ENCODE measurements around the gene PPM1M.
"Not testable (repeated sequence)": the region's sequence is repeated elsewhere in the genome, so short reads cannot be mapped to it uniquely, and the experiment has no call there.

Gene PPM1M

GRCh38 chr3:52248165-52248541 is 2.6 kb downstream of the PPM1M start:
- DNase-seq, result no peak

- DNase-seq, result peak in 2 of 3 experiments; percentile 7 to 29
These were observed 3.4 kb downstream of the PPM1M start for GRCh38 chr3:52248816-52249547.

GRCh38 chr3:52249683-52250082 is 4.1 kb downstream of the PPM1M start:
- no peak for DNase-seq

GRCh38 chr3:52250122-52250521 is 4.6 kb downstream of the PPM1M start:
- no peak for DNase-seq

GRCh38 chr3:52253314-52254304 is 8.1 kb downstream of the PPM1M start:
- DNase-seq, result no peak

- no peak for DNase-seq
These were observed 9.0 kb downstream of the PPM1M start for GRCh38 chr3:52254608-52255007.

GRCh38 chr3:52256159-52256558 is 10.6 kb downstream of the PPM1M start:
- DNase-seq, result no peak

GRCh38 chr3:52256622-52257021 is 11.1 kb downstream of the PPM1M start:
- no peak for DNase-seq

- DNase-seq, result no peak
These were observed 12.4 kb downstream of the PPM1M start for GRCh38 chr3:52257911-52258310.

- DNase-seq, result no peak
These were observed 13.5 kb downstream of the PPM1M start for GRCh38 chr3:52259035-52259434.

- no peak for DNase-seq
These were observed 13.9 kb downstream of the PPM1M start for GRCh38 chr3:52259448-52259847.

GRCh38 chr3:52262447-52262846 is 16.9 kb downstream of the PPM1M start:
- DNase-seq, result no peak

GRCh38 chr3:52265387-52265786 is 19.8 kb downstream of the PPM1M start:
- no peak for DNase-seq

- no peak for DNase-seq
These were observed 22.5 kb downstream of the PPM1M start for GRCh38 chr3:52268036-52268435.

- DNase-seq, result no peak
These were observed 24.2 kb downstream of the PPM1M start for GRCh38 chr3:52269776-52270175.

GRCh38 chr3:52270252-52270754 is 24.7 kb downstream of the PPM1M start:
- DNase-seq, result no peak

GRCh38 chr3:52272172-52272571 is 26.6 kb downstream of the PPM1M start:
- not testable (repeated sequence) for DNase-seq

GRCh38 chr3:52272831-52273230 is 27.3 kb downstream of the PPM1M start:
- DNase-seq, result no peak

- not testable (repeated sequence) for DNase-seq
These were observed 29.2 kb downstream of the PPM1M start for GRCh38 chr3:52274781-52275180.

GRCh38 chr3:52277071-52277964 is 31.8 kb downstream of the PPM1M start:
- DNase-seq, result peak; percentile 3 to 48 (median 29)

- DNase-seq, result peak; percentile 49 to 79 (median 79)
These were observed 32.5 kb downstream of the PPM1M start for GRCh38 chr3:52277972-52278509.

- DNase-seq, result peak; percentile 84 to 90 (median 84)
These were observed 33.0 kb downstream of the PPM1M start, which contains the start of gene WDR82 for GRCh38 chr3:52278510-52279069. Gene WDR82 (minus strand): TSS chr3:52278649. CDS start chr3:52278361, 288 bp downstream.
